Measurements from ENCODE around the gene OPRL1.

The OPRL1 gene

DNA sequence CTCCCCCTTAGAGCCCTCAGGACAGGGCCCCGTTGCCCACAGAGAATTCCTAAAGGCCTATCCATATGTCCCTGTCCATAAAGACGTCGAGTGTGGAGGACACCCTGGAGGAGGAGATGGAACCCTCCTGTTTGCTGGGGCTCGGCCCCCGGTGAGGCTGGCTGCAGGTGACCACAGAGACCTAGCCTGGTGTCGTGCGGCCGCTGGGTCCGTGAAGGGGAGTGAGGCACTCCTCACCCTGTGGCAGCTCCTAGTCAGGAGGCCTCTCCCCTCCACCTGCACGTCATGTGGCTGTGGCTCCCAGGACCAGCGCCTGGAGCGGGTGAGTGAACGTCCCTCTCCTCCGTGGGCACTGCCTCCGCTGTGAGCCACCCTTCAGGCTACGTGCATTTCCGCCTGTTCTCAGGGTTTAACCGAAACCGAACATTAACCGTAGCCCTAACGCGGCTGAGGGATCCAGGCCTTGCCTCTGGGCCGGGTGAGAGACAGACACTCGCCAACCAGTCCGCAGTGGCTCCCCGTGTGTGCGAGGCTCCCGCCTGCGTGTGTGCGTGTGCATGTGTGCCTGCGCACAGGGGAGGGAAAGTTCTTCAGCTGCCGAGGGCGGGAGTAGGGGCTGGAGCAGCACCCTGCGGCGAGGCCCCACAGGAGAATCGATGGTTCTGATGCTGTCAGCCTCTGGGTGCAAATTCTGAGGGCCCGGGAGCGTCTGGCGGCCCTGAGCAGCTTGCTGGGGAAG, 22.8 kb upstream of the OPRL1 start:
- no peak for DNase-seq (ENCODE audit: low spot score)

DNA sequence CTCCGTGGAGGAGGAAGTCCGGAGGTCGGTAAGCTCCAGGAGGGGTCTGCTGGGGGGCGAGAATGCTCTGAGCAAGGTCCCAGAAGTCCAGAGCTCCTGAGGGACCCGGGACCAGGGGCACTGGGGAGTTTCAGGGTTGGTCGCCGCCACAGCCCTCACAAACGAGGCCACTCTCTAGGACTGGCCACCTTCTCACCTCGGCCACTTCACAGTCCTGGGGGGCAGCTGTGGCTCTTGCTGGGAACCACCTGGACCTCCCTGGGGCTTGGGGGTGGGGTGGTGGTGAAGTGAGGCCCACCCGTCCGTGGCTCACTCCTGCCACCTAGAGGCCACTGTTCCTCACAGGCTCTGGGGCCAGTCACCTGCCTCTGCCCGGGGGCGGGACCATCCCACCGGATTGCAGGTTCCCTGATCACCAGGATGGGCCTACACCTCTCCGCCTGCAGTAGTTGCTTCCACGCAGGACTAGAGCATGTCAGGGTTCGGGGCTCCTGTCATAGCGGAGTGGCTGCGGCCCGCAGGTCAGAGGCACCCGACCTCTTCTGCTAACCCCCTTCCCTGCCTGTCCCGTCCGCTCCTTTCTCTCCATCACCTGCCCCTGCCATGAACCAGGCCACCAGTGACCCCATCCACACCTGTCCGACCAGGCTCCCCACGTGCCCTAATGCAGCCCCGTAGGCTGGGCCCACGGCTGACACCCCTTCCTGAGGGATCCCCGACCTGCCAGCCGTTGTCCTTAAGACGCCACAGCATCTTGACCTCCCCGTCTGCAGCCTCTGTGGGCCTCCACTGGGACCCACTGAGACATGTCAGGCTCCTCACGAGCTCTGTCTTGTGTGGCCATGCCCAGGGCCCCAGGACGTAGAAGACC, 22.0 kb upstream of the OPRL1 start:
- peak; percentile 99 for DNase-seq (ENCODE audit: low spot score)

DNA sequence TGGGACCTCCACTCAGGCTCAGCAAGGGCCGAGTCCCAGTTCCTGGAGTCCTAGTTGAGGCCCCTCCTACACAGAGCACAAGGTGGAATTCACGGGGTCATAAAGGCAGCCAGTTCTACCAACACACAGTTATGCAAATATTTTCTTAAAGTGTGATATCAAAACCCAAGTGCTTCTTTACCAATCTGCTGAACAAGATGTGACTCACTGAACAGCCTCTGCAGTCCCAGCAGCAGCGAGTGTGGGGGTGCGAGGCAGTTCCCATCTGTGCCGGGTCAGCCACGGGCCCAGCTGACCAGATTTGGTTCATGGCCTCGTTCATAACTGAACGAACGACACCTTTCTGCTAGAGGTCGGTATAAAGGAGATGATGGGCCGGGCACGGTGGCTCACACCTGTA, 21.3 kb upstream of the OPRL1 start:
- no peak for DNase-seq (ENCODE audit: low spot score)

DNA sequence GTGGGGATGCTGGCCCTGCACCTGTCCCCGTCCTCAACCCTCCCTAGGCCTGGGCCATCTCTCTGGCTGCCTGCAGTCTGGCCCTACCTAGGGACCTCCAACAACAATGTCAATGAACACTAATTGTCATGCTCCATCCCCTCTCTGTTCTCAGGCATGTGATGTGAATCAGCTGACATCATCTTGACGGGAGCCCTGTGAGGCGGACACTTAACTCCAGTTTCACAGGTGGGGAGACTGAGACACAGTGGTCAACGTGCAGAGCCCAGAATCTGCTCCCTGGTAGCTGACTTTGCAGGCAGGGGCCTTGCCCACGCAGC, 17.6 kb upstream of the OPRL1 start:
- DNase-seq (ENCODE audit: low spot score) = no peak

DNA sequence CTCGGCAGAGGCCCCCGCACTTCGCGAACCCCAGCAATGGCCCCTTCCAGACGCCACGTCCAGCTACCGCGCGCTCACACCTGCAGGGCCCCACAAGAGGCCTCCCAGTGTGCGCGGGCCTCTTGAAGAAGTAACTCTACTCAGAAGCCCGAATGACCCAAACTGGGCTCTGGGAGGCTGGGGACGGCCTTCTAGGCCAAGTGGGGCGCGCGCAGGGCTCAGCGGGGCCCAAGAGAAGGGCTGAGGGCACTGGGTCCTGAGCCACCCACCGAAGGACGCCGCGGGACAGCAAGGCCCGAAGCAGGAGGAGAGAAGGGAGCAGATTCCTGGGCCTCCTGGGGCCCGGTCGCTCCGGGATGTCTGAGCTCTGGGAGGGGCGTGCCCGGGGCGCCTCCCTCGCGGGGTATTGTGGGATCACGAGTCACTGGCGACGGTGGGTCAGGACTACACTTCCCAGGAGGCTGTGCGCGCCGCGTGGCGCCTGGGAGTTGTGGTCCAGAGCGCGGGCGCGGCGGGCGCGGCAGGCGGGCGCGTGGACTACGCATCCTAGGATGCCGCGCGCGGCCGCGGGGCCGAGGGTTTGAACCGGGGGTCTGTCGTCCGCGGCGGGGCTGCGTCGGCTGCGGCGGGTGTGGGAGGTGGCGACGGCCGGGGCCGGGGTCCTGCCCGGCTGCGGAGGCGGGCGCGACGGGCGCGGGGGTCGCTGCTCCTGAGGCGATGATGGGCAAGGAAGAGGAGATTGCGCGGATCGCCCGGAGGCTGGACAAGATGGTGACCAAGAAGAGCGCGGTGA, 17.1 kb upstream of the OPRL1 start, which contains the start of gene TCEA2:
TCEA2 (plus strand) TSS at position 603 of the 793 bp plus-strand sequence; CDS start at position 718, 115 bp downstream.
- peak; percentile 99 for DNase-seq (ENCODE audit: low spot score)

DNA sequence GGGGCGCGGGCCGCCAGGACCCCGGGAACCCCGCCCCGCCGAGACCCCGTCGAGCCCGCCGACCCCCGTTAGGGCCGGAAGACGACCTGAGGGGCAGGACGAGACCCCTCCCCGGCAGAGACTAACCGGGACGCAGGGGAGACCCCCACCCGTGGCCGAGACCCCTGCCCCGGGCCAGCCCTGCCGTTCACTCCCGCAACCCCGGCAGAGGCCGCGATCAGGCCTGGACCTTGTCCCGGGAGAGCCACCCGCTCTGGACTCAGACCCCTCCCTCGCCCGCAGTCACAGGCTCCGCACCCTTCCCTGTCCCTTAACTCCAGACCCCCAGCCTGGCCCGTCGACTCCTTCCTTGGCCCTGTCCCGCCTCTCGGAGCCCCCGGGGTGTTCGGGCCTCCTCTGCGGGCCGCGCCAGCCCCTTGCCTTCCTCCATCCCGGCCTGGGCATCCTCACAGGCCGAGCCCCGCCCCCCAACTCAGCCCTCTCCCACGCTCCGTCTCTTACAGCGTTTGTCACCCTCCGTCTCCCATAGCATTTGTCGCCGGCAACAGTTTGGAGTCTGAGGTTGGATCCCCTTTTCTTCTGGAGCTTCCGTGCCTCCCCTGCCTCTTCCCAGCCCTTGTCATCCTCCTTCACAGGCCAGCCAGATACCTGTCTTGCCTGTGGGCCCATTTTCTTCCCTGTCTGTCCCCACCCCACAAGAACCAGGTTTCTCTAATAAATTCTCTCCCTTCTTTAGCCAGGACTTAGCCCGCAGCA, 16.3 kb upstream of the OPRL1 start:
- peak; percentile 60 for DNase-seq (ENCODE audit: low spot score)

DNA sequence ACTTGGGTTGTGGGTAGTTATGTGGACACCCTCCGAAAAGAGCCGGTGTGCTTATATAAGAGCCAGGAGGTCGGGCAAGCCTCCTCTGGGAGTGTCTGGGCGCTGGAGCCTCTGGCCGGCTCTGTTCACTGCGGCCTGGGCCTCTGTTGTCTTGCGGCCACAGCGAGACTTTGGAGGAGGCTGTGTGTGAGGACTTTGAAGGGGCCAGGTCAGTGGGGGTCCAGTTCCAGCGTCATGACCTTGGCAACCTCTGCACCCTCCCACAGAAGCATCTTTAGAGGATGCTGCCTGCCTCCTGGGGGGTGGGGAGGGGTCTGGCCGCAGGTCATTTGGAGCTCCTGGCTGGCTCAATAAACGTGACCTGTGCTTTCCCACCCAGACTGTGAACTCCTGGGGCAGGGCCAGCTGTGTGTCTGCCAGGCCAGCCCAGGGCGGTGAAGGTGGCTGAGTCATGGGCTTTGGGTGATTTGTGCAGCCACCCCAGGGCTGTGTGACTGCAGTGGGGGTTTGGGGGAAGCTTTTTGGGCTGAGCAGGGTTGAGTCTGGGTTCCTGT, 15.7 kb upstream of the OPRL1 start:
- no peak for DNase-seq (ENCODE audit: low spot score)

DNA sequence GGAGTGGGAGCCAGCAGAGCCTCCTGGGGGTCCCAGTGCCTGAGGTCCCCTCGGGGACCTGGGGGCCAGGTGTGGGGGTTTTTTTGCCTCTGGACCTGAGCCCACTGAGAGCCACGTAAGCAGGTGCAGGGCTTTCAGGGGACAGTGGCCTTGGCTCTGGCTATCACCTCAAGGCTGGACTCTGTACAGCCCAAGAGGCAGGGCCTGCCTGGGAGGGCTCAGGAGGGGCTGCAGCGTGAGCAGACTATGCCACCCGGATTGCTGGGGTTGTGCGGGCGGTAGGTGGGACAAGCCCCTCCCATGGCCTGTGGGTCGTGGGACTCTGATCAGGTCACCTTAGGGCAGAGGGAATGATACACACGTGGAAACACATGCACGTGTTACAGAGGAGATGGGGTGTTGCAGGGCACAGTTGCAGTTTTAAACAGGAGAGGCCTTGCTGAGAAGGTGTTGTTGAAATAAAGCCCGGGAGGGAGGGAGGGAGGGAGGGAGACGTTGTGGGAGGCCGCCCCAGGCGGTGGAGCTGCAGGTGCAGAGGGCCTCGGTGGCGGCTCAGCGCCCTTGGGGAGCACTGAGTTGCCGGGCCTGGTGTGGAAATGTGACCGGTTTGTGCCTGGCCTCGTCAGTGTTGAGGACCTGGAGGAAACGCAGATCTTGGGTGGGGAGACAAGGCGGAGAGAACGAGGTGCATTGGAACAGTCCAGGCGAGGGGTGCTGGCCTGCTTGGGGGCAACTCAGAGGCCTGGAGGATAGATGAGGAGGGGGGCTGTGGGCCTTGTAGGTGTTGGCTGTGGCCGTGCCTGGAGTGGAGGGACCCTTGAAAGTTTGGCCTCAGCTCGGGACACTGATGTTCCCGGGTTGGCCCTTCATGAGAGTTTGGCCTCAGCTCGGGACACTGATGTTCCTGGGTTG, 14.6 kb upstream of the OPRL1 start:
- no peak for DNase-seq (ENCODE audit: low spot score)

DNA sequence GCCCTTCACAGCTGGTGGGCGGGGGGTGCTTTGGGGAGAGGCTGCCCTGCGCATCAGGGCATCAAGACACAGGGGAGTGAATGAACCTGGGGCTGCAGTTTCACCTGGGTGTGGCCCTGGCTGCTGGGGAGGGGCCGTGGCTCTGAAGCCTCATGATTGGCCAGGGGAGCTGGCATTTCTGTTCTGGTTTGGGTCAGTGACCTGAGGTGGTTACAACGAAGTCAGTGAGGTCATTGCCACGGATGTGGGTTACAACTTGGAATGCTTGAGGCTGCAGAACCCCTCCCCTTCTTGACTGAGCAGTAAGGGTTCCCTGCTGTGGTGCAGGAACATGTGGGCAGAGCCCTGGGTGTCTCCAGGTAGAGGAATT, 13.9 kb upstream of the OPRL1 start:
- no peak for DNase-seq (ENCODE audit: low spot score)

DNA sequence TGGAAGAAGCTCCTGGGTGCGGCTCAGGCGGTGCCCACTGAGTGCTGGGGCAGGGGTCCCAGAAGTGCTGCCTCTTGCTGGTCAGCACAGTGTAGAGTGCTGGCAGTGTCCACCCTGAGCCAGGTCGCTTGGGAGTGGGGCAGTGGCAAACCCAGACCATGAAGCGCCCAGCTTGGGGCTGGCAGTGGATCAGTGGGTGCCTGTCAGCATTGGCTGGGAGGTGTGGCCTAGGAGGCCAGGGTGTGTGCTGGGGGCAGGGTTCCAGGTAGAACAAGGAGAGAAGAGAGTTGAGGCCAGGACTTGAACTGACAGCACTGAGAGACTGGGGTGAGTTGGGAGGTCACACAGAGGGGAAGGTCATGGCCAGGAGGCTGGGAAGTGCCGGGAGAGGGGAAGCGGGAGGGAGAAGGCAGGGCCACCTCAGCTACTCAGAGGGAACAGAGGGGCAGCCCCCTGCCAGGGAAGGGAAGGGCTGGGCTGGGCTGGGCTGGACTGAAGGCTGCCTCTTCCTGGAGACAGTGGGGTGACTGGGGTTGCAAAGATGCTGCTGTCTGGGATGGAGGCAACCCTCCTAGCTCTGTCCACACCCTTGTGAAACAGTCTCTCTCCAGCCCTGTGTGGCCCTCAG, 12.8 kb upstream of the OPRL1 start:
- DNase-seq (ENCODE audit: low spot score) = no peak

DNA sequence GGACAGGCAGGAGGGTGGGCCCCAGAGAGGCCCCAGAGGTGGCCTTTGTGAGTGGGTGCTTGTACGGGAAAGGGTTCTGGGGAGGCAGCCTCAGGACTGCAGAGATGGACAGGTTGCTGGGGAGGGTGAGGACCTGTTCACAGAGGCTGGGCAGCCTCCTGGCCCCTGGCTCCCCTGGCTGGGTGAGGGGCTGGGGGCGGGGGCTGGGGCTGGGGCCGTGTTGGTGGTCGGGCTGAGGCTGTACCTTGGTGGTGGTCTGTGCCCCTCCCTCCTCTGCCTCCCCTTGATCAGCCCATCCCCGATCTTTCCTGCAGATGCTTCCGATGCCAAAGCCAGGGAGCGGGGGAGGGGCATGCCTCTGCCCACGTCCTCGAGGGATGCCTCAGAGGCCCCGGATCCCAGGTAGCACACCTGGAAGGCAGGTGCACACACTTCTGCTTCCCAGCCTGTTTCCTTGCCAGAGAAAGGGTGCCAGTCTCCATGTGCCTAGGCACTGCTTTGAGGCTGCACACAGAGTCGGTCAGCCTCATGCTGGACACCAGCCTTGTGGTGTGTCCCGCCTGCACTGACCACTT, 12.1 kb upstream of the OPRL1 start:
- DNase-seq (ENCODE audit: low spot score) = no peak

DNA sequence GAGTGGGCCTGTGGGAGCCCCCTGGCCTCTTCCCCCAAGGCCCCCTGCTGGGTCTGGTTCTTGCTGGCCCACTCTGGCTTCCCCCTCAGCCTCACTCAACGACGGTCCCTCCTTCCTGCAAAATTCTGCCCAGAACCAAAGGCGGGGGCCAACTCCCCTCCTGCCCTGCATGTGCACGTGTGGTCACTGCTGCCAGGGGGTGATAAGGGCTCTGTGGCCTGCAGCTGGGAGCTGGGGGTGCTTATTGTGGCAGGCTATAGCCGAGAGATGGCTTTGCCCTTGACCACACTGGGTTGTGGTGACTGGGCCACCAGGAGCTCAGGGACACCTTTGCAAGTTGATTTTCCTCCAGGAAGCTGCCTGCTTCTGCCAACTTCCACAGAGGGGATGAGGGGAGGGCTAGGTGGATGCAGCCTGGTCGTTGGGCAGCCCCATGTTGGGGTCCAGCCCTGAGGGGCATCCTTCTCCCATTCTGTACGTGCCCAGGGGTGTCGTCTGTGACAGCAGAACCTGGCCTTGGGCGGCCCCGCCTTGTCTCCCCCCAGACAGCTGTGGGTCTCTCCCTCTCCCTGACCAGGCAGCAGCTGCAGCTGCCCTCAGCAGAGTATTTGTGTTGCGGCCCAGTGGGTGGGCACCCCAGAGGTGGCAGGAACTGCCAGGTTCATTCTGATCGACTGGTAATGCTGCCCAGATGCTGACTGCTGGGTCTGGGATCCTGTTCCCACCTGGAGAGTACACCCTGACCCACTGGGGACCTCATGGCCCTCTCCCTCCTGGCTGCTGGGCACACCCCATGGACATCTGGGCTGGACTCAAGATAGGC, 11.3 kb upstream of the OPRL1 start:
- DNase-seq (ENCODE audit: low spot score) = no peak

DNA sequence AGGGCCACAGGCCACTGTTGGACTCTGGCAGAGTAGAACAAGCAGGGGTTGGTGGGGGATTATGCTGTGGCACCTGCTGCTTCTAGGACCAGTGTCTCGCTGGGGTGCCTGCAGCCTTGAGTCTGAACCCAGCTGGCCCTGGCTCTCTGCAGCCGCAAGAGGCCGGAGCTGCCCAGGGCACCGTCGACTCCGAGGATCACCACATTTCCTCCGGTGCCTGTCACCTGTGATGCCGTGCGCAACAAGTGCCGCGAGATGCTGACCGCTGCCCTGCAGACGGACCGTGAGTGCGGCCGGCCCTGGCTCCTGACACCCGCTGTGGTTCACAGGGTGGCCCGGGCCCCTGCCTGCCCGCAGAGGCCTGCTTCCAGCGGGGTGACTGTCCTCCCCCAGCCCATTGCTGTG, 10.7 kb upstream of the OPRL1 start:
- DNase-seq (ENCODE audit: low spot score) = no peak

DNA sequence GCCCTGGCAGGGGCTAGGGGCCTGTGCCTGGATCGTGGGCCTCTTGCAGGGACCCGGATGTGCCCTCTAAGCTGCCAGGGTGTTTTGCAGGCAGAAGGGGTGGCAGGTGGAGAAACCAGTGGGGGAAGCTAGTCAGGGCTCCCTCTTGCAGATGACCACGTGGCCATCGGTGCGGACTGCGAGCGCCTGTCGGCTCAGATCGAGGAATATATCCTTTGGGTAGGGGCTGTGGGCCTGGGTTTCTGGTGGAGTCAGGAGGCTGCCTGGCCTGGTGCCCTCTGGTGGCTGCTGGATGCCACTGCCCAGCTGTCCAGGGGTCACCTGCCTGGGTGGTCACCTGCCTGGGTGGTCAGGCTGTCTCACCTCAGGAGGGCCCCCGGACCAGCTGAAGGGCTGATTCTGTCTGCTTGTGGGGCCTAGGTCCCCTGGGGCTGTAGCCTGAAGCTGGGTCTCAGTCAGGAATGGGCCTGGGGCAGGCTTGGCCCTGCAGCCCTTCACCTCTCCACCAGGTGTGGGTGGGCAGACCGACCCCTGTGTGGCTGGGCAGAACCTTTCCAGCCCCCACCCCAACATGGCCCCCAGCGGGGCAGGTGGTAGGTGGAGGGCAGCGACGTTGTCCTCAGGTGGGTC, 10.2 kb upstream of the OPRL1 start:
- DNase-seq (ENCODE audit: low spot score) = peak; percentile 97

DNA sequence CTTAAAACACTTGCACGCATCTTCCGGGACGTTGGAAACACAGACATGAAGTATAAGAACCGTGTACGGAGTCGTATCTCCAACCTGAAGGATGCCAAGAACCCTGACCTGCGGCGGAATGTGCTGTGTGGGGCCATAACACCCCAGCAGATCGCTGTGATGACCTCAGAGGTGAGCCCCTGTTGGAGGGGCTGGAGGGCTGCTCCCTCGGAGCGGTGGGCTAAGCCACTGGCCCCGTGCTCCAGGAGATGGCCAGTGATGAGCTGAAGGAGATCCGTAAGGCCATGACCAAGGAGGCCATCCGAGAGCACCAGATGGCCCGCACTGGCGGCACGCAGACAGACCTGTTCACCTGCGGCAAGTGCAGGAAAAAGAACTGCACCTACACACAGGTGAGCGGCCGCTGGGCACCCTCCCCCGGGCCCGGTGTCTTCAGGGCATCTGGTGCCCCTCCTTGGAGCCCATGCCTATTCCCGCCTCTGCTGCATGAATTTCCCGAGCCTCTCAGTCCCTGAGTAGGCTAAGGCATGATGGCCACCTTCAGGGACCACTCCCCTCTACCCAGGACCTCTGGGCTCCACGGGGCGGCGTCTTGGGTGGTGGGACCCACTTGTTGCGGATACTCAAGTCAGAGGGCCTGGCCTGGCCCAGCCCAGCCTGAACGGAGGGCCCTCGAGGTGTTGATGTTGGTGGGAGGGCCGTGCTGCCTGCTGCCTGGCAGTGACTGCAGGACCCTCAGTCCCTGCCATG, 9.5 kb upstream of the OPRL1 start:
- DNase-seq (ENCODE audit: low spot score) = no peak

DNA sequence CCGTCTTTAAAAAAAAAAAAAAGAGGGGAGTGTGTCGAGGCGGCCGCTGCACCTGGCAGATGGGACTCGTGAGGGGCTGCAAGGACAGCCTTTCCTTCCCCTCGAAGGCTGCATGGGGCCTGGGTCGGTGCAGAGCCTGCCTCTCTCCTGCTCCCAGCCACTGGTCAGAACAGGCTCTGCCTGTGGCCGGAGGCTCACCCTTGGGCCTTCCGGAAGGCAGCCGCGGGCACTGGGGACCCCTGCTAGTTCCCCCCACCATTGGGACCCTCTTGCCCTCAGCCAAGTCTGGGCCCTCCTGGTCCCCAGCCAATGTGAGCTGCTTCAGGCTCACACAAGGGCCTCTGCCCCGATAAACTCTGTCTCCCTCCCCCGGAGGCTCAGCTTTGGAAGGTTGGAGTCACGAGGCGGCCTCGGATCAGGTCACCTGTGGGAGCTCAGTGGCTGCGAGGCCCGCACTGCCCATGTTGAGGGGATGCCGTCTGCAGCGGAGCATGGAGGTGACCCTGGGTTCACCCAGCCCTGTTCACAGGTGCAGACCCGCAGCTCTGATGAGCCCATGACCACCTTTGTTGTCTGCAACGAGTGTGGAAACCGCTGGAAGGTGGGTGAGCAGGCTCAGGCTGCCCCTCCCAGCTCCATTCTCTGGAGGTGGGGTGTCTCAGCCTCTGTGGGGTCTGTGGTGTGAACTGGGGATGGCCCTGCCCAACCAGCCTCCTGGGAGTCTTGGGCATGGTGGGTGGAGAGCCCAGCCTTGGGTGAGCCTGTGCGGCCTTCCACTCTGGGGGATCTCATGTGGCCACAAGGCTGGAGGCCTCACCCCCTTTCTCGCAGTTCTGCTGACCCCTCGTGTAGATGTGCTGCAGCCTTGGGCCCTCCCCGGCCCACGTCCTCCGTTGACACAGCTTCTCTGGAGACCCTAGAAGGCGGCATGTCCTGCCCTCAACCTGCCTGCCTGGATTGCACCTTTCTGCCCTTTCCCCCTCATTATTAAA, 8.2 kb upstream of the OPRL1 start:
- no peak for DNase-seq (ENCODE audit: low spot score)

All from HuH-7 (cell line).